ENCODE results near the gene MYH15.

Gene MYH15

DNA sequence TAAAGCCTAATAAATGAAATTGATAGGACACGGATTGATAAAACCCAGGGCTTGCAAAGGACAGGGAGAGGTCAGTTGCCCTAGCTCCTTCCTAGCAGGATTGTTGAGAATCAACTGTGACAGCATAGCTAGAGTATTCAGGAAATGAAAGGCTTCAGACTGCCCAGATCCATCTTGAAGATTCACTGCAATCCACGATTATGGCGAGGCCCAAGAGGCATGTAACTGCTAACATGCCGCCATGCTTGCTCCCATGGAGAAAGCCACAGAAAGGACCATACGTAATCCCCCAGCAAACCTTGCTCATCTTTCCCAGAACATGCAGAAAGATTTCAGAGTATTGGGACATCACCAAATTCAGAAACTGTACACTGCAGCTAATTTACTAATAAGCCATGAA lies 41.3 kb downstream of the MYH15 start:
- no peak for DNase-seq

- no peak for DNase-seq
Measured at GRCh38 chr3:108468577-108468976, 41.8 kb downstream of the MYH15 start.

DNA sequence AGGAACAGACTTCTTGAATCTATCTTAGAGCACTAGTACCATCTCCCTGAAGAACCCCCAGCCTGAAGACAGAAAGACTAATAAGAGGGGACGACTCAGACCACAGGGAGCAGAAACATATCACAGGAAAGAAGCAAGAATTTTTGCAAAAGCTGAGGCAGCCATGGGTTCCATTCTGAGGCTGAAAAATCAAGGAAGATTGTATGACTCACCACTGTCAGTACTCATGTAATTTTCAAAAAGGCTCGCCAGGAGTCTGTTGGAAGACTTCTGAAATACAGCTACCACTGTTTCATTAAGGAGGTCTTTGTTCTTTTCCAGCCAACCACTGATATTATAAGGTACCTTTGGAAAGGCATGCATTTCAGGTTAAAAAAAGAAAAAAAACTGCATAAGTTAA lies 47.5 kb downstream of the MYH15 start:
- no peak for DNase-seq

DNA sequence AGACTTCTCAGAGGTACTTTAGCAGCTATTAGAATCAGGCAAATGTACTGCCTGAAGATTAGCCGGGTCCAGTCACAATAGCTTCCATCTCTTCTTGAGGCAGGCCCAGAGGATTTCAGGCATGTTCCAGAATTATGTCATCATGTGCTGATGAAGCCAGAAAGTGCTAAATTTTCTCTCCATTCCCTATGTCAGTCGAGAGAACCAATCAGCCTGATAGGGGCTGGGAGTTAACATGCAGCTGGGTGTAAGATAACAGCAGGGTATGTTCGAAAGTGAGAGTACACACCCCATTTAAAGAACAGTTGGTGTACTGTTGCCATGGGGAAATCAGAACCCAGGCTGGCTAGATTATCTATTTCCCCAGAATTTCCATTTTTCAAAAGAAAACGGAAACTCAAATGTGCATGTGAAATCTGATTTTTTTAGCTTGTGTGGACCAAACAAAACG lies 48.7 kb downstream of the MYH15 start:
- DNase-seq, result no peak

DNA sequence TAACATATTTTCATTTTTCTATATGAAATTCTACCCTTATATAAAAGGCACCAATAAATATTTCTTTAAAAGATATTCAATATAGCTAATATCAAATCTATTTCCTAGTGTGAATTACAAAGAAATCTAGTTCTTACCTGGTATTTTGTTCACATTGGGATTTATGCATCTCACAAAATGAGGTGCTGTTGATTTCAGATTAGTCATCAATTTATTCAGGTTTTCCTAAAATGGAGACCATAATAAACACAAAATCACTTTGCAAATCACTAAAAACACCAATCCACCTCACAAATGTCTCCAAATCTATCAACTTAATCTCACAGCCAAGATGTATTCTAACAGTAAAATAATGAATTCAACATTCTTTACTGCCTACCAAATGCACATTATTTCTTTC lies 51.2 kb downstream of the MYH15 start:
- DNase-seq, result no peak

DNA sequence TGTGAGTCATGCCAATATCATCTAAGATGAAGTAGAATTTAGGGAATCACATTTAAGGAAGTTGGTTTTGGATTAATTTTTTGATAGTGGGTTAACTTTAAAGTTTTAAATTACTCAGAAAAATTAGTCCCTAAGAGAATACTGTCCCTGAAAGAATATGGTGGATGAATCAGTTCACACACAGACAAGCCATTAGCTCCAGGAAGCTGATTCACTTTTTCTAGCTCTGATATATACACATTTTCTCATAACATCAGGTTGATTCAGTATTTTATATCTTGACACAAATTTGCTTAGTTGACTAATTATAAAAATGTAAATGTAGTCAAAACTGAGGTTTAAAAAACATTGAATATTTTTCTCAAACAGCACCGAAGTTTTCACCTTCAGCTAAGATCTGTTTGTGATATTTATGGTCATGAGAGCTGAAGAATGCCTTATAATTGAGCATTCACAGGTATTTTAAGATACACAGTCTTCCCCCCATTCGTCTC lies 55.1 kb downstream of the MYH15 start:
- DNase-seq, result no peak

- no peak for DNase-seq
Measured at GRCh38 chr3:108453565-108453964, 56.8 kb downstream of the MYH15 start.

GRCh38 chr3:108450444-108450843 lies 60.0 kb downstream of the MYH15 start:
- DNase-seq, result no peak

DNA sequence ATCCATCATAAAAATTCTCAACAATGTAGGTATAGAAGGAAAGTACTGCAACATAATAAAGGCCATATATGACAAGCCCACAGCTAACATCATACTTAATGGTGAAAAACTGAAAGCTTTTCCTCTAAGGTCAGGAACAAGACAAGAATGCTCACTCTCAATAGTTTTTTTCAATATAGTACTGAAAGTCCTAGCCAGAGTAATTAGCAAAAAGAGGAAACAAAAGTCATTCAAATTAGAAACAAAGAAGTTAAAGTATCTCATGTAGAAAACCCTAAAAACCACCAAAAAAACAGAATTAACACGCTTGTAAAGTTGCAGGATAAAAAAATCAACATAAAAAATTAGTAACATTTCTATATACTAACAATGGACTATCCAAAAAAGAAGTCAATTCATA lies 61.8 kb downstream of the MYH15 start:
- DNase-seq, result no peak

- DNase-seq, result no peak
Measured at GRCh38 chr3:108447096-108447847, 63.1 kb downstream of the MYH15 start.

DNA sequence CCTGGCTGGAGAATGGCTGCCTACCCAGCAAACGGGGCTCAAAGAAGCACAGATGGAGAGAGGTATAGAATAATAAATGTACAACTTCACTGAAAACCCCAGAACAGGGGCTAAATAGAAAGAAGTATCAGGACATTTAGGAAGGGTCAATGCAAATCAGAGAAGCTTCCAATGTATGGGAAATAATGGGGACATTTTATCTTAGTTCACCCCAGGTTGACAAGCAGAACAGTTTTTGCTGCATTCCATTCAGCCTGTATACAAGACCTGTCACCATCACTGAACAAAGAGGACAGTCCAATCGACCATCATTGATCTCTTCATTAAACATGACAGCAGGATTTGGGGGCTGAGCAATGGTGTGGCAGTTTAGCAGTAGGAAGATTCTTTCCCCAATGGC lies 68.1 kb downstream of the MYH15 start:
- DNase-seq, result no peak

- DNase-seq, result no peak
Measured at GRCh38 chr3:108441518-108441917, 68.9 kb downstream of the MYH15 start.

DNA sequence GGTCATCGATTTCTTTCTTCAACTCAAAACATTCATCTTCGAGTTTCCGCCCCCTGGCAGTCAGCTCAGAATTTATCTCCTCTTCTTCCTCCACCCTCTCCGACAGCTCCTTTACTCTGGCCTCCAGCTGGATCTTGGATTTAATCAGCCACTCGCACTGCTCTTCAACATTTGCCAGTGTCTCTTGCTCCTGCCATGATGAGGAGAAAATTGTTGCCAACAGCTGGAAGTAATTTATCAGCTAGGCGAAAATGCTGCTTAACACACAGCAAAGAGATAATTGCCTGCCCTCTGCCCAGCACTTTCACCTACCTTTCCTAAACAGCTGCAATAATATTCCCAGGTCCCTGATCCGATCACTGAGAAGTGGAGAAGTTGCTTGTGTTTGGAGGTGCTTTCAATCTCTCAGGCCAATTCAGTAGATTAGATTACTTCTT lies 69.3 kb downstream of the MYH15 start:
- DNase-seq, result no peak

GRCh38 chr3:108438542-108438941 lies 71.9 kb downstream of the MYH15 start:
- no peak for DNase-seq

DNA sequence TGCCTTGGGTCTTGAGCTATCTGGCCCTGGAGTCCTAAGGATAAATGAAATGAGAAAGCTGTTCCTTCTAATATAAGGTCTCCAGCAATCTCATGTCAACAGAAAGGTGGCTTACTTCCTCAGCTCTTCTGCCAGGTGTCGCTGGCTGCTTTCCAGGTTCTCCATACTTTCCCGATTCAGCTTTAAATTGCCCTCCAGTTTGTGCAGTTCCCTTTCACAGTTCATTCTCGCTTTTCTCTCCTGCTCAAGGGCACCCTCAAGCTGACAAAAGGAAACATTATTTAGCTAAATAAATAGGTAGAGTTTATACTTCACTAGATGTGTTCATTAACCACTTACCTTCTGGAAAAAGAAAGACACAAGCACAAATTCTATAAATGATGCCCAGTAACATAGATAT lies 73.0 kb downstream of the MYH15 start:
- no peak for DNase-seq

GRCh38 chr3:108433928-108434327 lies 76.5 kb downstream of the MYH15 start:
- no peak for DNase-seq

DNA sequence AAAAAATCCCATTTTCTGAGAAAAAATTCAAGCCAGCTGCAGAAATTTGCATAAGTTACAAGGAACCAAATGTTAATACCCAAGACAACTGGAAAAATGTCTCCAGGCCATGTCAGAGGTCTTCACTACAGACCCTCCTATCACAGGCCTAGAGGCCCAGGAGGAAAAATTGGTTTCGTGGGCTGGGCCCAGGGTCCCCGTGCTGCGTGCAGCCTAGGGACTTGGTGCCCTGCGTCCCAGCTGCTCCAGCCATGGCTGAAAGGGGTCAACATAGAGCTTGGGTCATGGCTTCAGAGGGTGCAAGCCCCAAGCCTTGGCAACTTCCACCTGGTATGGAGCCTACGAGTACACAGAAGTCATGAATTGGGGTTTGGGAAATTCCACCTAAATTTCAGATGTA lies 78.0 kb downstream of the MYH15 start:
- no peak for DNase-seq

GRCh38 chr3:108430540-108430939 lies 79.9 kb downstream of the MYH15 start:
- DNase-seq, result no peak

DNA sequence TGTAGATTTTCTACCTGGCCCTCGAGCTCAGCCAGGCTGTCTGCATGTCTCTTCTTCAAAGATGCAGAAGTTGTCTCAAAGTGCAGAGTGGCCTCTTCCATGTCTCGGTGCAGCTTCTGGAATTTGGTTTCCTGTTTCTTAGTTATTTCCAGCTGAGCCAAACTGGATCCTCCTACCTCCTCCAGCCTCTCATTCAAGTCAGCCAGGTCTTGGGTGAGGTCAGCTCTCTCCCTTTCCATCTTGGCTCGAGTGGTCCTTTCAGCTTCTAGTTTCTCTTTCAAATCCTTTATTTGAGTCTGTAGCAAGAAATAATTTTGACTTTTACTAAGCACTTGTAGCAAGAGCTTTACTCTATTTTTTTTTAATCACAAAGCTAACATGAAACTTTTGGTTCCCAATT lies 81.8 kb downstream of the MYH15 start:
- DNase-seq, result no peak

GRCh38 chr3:108420926-108421325 lies 89.5 kb downstream of the MYH15 start:
- DNase-seq, result no peak

DNA sequence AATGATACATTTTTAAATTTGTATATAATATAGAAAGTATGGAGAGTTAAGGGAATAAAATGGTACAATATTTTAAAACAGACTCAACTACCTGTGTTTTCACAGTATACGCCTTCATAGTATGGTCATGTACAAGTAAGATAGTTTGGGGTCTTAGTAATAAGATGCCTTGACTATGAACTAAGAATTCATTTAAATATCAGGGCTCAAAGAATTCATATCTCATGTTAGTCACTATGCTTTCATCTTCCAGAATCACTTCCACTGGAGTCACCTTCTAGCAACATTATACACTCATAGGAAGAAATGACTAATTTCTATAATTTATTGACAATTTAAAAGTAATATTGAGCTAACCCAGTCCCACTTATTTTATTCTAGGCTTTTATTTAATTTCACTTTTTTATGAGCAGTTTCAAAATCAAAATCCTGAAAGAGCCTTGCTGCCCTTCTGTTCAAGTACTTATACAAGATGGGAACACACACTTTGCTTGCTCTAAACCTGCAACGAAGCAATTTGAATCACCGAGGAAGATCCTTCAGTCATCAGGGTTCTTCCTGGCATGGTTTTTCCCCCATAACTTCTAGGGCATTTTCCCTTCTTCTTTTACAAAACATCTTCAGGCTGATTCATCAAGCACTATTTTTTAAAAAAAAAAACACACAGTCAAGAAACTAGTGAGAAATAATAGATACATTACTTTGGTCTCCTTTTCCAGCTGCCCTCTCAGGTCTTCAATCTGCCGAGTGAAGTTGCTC lies 94.1 kb downstream of the MYH15 start:
- DNase-seq, result no peak

DNA sequence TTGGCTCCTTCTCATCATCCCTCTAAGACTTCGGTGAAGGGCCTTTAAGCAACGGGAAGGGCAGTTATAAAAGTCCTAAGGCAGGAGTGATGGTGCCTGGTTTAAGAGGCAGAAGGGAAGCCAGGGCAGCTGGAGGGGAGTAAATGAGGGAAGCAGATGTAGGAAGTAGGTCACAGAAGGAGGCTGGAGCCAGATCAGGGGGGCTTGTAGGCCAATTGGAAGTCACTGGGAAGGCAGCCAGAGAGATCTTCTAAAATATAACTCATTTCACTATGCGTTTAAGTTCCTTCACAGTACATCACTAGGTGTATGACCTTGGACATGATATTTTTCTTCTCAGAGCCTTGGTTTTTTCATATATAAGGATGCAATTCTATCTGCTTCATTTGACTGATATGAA lies 94.7 kb downstream of the MYH15 start:
- DNase-seq, result no peak

DNA sequence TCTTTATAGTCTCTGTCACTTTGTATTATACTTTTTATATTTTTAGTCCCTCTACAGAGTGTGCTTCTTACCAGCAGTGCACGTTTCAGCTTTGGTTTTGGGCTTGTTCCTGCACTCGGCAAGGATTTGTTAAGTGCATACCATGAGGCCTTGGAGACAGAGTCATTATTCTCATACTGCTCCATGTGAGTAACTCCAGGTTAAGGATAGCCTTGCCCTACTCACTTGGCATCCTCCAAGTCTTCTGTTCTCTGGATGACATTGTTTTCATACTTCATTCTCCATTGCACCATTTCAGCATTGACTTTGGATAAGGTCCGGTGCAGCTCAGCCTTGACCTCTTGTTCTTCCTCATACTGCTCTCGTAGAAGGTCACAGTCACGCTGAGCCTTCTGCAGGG lies 96.4 kb downstream of the MYH15 start:
- no peak for DNase-seq

- DNase-seq, result no peak
Measured at GRCh38 chr3:108412121-108412750, 98.2 kb downstream of the MYH15 start.

Data from stimulated activated CD4-positive, alpha-beta T cell treated with anti-CD3 and anti-CD28 coated beads, Interleukin-4, amount 100 ng/mL, for 24 hours (primary cell).